Spleen (tissue), 11 donors: ENCODE data around the gene CACNA1D. TPM values are rescaled to one million over a fixed set of nuclear protein-coding genes. Genes with fewer than 3 reads are reported as not detected.

Source experiments
- DNase-seq: peaks from one replicate; pipeline ENCODE4 v3.0.0-alpha.2; 2020
- H3K27ac ChIP-seq, 8 donors: fragments of 200-600 bp; sonication (generic) in 7 of 8; 1 replicate in 4 of 8; 2 replicates in 4 of 8; pipeline versions ENCODE4 v1.5.0 to v1.8.0; 2016 to 2021; ENCODE audit warnings: inconsistent platforms in 4 of 8, mild to moderate bottlenecking in 4 of 8, moderate library complexity in 1 of 8
- H3K27me3 ChIP-seq, 7 donors: fragments of 200-600 bp; sonication (generic) in 6 of 7; replicated peaks in 1 of 7; 1 replicate in 4 of 7; 2 replicates in 3 of 7; pipeline versions ENCODE4 v1.5.0 to v1.8.0; 2016 to 2021; ENCODE audit warnings: inconsistent platforms in 3 of 7, mild to moderate bottlenecking in 1 of 7
- H3K36me3 ChIP-seq, 6 donors: fragments of 200-600 bp; sonication (generic) in 5 of 6; 1 replicate in 4 of 6; 2 replicates in 2 of 6; pipeline versions ENCODE4 v1.5.0 to v1.8.0; 2016 to 2021; ENCODE audit warnings: inconsistent platforms in 2 of 6
- H3K4me1 ChIP-seq, 6 donors: fragments of 200-600 bp; sonication (generic) in 5 of 6; 1 replicate in 3 of 6; 2 replicates in 3 of 6; pipeline versions ENCODE4 v1.5.0 to v1.8.0; 2016 to 2021; ENCODE audit warnings: inconsistent platforms in 3 of 6
- H3K4me3 ChIP-seq, 8 donors: fragments of 200-600 bp; sonication (generic) in 7 of 8; 1 replicate in 4 of 8; 2 replicates in 4 of 8; pipeline versions ENCODE4 v1.5.0 to v1.8.0; 2016 to 2021; ENCODE audit warnings: inconsistent platforms in 4 of 8, mild to moderate bottlenecking in 4 of 8, moderate library complexity in 2 of 8
- H3K9me3 ChIP-seq, 8 donors: fragments of 200-600 bp; sonication (generic) in 7 of 8; 1 replicate in 4 of 8; 2 replicates in 4 of 8; pipeline versions ENCODE4 v1.5.0 to v1.8.0; 2016 to 2021; ENCODE audit warnings: inconsistent platforms in 4 of 8
- POLR2A ChIP-seq, 3 donors: fragments of 450-650 bp; IDR thresholded peaks; one replicate each; pipeline ENCODE4 v1.5.1; 2017; ENCODE audit warnings: antibody characterized with exemption in 3 of 3, mild to moderate bottlenecking in 1 of 3
- POLR2AphosphoS5 ChIP-seq, 3 donors: sonication (generic); formaldehyde crosslinking; IDR thresholded peaks; one replicate each; pipeline ENCODE4 v1.5.1; 2017; ENCODE audit warnings: antibody characterized with exemption in 3 of 3
- WGBS, 5 donors: extraction: QIAGEN DNeasy Blood & Tissue Kit in 3 of 5; methylation state at CpG; one replicate each; pipeline versions ENCODE4 v1.1.5 to v1.1.7; 2013 to 2018; 5-methylcytosine and 5-hydroxymethylcytosine counted together
- intact Hi-C: fragments of 100-400 bp; cut with DNase I; formaldehyde crosslinking; loops from one replicate; pipeline ENCODE4 v1.15.0; 2023; ENCODE audit warnings: low total_unique reads
- polyA plus RNA-seq, 3 donors: library from polyadenylated mRNA; stranded (reverse); fragments of 200-250 nt; gene quantifications; one replicate each; pipeline ENCODE4 v1.2.1, GENCODE V29; 2013
- total RNA-seq, 7 donors: library from RNA; depleted of rRNA in 3 of 7; stranded (reverse); fragments of >200 nt in 3 of 7; fragmentation: NEBNext Ultra II Directional in 4 of 7; extraction: Animal tissue kit (Norgen Biotek cat#: 25700) in 4 of 7; gene quantifications; one replicate each; pipeline versions ENCODE4 v1.1.0 to v1.2.1, GENCODE V29; 2016 to 2021
- TF ChIP-seq, protein P1 (sequence below), 11 experiments: fragments of 200-600 bp in 7 of 11; fragments of 450-650 bp in 4 of 11; sonication (generic) in 4 of 11; IDR thresholded peaks in 8 of 11; conservative IDR thresholded peaks in 3 of 11; 1 replicate in 7 of 11; 2 replicates in 4 of 11; pipeline versions ENCODE4 v1.4.0 to v1.8.0; 2016 to 2021; ENCODE audit warnings: antibody characterized with exemption in 11 of 11, inconsistent platforms in 4 of 11, mild to moderate bottlenecking in 1 of 11
- donor health status: healthy with polysubstance abuse.
- donor health status: DM: no; HTN: no; CAD: no; lungs with moderate emphysema.
- donor health status: DM: no; HTN: no; CAD: no.
- donor health status: Bipolar disorder and iron deficiency.
- donor health status: healthy.
- donor health status: DM: no; HTN: no; CAD: no.
- donor health status: DM: yes; HTN: yes; CAD: no.

The CACNA1D gene
- total and polyA plus RNA-seq, 10 donors: 0.55 to 89.3 (median 19.1) TPM

DNA sequence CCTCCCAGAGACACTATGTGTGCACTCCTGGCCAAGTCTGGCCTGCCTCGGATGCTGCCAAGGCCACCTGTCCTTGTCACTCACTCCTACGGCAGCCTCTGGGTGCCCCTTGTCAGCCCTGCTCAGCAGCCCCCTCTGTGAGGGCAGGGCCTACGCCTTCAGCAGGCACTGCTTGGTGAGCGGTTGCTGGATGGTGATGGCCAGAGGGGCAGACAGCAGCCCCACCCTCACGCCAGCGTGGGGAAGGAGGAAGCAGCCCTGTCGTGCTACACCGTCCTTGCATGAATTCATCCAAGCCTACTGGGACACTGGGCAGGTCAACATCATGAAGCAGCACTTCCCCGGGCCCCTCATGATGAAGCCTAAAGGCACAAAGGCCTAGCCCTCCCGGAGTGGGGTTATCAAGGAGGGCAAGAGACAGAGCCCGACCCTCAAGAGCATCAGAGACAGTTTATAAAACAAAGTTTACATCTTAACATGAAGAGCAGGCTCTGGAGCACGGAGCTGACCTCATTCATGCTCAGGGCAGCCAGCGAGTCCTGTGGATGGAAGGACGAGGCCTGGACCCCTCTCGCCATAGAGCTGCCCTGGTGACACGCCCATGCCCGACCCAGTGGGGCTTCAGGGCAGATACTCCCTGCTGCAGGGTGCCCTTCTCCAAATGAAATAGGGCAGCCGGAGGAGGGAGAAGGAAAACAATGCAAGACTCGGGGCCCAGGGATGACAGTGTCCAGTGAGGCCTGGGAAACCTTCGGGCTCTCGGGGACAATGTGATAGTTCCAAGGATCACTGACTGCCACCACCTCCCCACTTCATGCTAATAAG, 326.6 kb downstream of the CACNA1D start:
- Histone ChIP-seq H3K36me3 (peaks cover 0 to 46% (median 0%) of the 10 kb centered on the region in 6 donors), H3K27ac (no peak overlapping the region), H3K9me3 (no peaks in the 10 kb centered on the region), H3K4me3 (no peak overlapping the region), H3K4me1 (no peaks in the 10 kb centered on the region), H3K27me3 (peaks cover 0 to 31% (median 0%) of the 10 kb centered on the region in 7 donors)
- TF ChIP-seq POLR2AphosphoS5 (IDR thresholded peaks at IDR 0.05): no peak
- TF ChIP-seq, protein P1, sequence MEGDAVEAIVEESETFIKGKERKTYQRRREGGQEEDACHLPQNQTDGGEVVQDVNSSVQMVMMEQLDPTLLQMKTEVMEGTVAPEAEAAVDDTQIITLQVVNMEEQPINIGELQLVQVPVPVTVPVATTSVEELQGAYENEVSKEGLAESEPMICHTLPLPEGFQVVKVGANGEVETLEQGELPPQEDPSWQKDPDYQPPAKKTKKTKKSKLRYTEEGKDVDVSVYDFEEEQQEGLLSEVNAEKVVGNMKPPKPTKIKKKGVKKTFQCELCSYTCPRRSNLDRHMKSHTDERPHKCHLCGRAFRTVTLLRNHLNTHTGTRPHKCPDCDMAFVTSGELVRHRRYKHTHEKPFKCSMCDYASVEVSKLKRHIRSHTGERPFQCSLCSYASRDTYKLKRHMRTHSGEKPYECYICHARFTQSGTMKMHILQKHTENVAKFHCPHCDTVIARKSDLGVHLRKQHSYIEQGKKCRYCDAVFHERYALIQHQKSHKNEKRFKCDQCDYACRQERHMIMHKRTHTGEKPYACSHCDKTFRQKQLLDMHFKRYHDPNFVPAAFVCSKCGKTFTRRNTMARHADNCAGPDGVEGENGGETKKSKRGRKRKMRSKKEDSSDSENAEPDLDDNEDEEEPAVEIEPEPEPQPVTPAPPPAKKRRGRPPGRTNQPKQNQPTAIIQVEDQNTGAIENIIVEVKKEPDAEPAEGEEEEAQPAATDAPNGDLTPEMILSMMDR (IDR thresholded peaks at IDR 0.05 in 8 of 11, conservative IDR thresholded peaks at IDR 0.05 in 3 of 11): no peak
- no peak for TF ChIP-seq POLR2A (IDR thresholded peaks at IDR 0.05)
- peak; percentile 56 for DNase-seq
- intact Hi-C loops: no loop called here
- 66 to 82% (median 74%) methylated on average over 21 of the region's 21 CpGs for WGBS, 5 donors

DNA sequence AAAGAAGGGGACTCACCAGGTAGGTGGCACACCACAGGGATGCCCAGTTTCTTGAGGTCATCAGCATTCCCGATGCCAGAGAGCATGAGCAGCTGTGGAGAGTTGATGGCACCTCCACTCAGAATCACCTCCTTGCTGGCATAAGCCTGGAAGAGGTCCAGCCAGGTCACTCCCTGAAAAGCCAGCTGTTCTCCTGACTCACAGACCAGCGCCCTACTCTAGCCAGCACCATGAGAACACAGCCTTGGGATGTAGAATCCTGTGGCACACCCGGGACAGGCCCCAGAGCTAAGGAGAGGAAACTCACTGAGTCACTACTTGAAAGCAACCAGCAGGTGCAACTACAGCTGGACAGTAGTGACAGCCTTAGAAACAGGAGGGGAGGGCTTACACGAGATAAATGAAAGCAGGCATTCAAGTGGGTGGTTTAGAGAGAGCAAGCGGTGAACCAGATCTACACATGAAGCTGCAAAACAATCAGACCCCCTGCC, 327.3 kb downstream of the CACNA1D start:
- H3K4me3 ChIP-seq: no peak overlapping the region
- no peak for DNase-seq
- H3K27me3 ChIP-seq: peaks cover 0 to 31% (median 0%) of the 10 kb centered on the region in 7 donors
- H3K9me3 ChIP-seq: no peaks in the 10 kb centered on the region
- intact Hi-C loops: no loop called here
- H3K4me1 ChIP-seq: no peaks in the 10 kb centered on the region
- no peak overlapping the region for H3K27ac ChIP-seq
- peaks cover 0 to 40% (median 0%) of the 10 kb centered on the region in 6 donors for H3K36me3 ChIP-seq
- TF ChIP-seq POLR2AphosphoS5 (IDR thresholded peaks at IDR 0.05): no peak
- TF ChIP-seq, protein P1 (IDR thresholded peaks at IDR 0.05 in 8 of 11, conservative IDR thresholded peaks at IDR 0.05 in 3 of 11): no peak
- TF ChIP-seq POLR2A (IDR thresholded peaks at IDR 0.05): no peak
- WGBS, 5 donors: 56 to 74% (median 65%) methylated on average over 5 of the region's 5 CpGs

DNA sequence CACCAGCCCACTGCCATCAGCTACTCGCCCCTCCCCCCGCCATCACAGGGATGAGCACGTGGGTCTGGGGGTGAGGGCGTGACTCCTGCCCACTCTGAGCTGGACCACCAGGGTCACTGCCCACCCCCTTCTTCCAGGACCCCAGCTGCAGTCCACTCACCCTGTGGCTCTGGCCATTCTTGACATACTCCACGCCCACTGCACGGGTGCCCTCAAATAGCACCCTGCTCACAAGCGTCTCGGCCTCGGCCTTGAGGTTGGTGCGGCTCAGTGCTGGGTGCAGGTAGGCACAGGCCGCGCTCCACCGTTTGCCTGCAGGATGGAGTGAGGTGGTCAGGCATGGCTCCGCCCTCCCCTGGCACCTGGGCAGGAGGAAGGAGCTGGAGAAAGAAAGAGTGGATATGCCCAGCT, 327.9 kb downstream of the CACNA1D start:
- Histone ChIP-seq H3K36me3 (peaks cover 0 to 34% (median 0%) of the 10 kb centered on the region in 6 donors), H3K4me3 (no peak overlapping the region), H3K9me3 (no peaks in the 10 kb centered on the region), H3K27me3 (peaks cover 0 to 28% (median 0%) of the 10 kb centered on the region in 7 donors), H3K4me1 (no peaks in the 10 kb centered on the region), H3K27ac (no peak overlapping the region)
- TF ChIP-seq, protein P1 (IDR thresholded peaks at IDR 0.05 in 8 of 11, conservative IDR thresholded peaks at IDR 0.05 in 3 of 11): no peak
- TF ChIP-seq POLR2A (IDR thresholded peaks at IDR 0.05) (no peak), POLR2AphosphoS5 (IDR thresholded peaks at IDR 0.05) (peak in 1 of 3 donors; percentile 54)
- intact Hi-C loops: no loop called here
- 78 to 91% (median 87%) methylated on average over 12 to 14 of the region's 14 CpGs for WGBS, 5 donors
- peak; percentile 54 for DNase-seq
